ENCODE measurements around the gene PTPRC.

Gene PTPRC

DNA sequence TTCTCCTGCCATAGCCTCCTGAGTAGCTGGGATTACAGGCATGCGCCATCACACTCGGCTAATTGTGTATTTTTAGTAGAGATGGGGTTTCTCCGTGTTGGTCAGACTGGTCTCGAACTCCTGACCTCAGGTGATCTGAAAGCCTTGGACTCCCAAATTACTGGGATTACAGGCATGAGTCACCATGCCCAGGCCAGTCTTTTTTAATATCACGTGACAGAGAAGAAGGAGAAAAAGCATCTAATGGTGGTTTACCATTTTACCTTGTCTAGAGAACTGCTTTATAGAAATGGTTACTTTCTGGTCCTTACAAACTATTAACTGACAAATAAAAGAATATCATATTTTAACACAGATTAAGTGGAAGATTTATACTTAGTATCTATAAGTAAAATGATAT lies 168.0 kb downstream of the PTPRC start:
- TF ChIP-seq POLR2AphosphoS5 (IDR thresholded peaks at IDR 0.05; ENCODE audit: low read depth, low read length) (no peak), TAF1 (IDR thresholded peaks at IDR 0.05; ENCODE audit: borderline replicate concordance, insufficient read depth, low read length) (no peak), SIN3A (IDR thresholded peaks at IDR 0.05; ENCODE audit: borderline replicate concordance, insufficient read depth, low read length) (no peak), FOXP2 (optimal IDR thresholded peaks at IDR 0.05; ENCODE audit: borderline replicate concordance, extremely low read depth, extremely low read length, insufficient read depth) (no peak)
- TF ChIP-seq, protein P1, sequence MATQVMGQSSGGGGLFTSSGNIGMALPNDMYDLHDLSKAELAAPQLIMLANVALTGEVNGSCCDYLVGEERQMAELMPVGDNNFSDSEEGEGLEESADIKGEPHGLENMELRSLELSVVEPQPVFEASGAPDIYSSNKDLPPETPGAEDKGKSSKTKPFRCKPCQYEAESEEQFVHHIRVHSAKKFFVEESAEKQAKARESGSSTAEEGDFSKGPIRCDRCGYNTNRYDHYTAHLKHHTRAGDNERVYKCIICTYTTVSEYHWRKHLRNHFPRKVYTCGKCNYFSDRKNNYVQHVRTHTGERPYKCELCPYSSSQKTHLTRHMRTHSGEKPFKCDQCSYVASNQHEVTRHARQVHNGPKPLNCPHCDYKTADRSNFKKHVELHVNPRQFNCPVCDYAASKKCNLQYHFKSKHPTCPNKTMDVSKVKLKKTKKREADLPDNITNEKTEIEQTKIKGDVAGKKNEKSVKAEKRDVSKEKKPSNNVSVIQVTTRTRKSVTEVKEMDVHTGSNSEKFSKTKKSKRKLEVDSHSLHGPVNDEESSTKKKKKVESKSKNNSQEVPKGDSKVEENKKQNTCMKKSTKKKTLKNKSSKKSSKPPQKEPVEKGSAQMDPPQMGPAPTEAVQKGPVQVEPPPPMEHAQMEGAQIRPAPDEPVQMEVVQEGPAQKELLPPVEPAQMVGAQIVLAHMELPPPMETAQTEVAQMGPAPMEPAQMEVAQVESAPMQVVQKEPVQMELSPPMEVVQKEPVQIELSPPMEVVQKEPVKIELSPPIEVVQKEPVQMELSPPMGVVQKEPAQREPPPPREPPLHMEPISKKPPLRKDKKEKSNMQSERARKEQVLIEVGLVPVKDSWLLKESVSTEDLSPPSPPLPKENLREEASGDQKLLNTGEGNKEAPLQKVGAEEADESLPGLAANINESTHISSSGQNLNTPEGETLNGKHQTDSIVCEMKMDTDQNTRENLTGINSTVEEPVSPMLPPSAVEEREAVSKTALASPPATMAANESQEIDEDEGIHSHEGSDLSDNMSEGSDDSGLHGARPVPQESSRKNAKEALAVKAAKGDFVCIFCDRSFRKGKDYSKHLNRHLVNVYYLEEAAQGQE (IDR thresholded peaks at IDR 0.05; ENCODE audit: insufficient read depth in 1 of 2, low read depth in 2 of 2, low read length in 2 of 2): no peak

Measured in PFSK-1 (cell line).